Measurements from ENCODE around the gene C16orf90.

DNA sequence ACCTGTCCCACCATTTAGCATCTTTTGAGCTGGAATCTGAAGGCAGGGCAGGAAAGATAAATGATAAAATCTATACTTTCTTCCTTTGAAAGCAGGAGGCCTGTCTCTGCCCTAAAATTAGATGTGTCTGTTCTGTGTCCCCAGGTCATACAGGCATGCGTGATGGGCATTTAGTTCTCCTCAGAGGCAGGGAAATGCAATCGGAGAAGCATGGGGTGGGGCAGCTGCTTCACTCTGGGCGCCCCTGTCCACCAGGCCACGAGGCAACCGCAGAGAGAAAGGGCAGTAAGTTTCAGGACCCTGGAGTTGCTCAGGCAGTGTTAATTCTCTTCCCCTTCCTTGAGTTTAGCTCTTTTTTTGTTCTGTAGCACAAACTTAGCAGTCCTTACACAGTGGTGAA, 30.7 kb upstream of the C16orf90 start:
- TF ChIP-seq, protein P1, sequence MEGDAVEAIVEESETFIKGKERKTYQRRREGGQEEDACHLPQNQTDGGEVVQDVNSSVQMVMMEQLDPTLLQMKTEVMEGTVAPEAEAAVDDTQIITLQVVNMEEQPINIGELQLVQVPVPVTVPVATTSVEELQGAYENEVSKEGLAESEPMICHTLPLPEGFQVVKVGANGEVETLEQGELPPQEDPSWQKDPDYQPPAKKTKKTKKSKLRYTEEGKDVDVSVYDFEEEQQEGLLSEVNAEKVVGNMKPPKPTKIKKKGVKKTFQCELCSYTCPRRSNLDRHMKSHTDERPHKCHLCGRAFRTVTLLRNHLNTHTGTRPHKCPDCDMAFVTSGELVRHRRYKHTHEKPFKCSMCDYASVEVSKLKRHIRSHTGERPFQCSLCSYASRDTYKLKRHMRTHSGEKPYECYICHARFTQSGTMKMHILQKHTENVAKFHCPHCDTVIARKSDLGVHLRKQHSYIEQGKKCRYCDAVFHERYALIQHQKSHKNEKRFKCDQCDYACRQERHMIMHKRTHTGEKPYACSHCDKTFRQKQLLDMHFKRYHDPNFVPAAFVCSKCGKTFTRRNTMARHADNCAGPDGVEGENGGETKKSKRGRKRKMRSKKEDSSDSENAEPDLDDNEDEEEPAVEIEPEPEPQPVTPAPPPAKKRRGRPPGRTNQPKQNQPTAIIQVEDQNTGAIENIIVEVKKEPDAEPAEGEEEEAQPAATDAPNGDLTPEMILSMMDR (IDR thresholded peaks at IDR 0.05), result no peak
- TF ChIP-seq POLR2AphosphoS5 (IDR thresholded peaks at IDR 0.05; ENCODE audit: insufficient read depth in 1 of 2, low read depth in 1 of 2) (no peak), POLR2A (IDR thresholded peaks at IDR 0.05) (no peak)
